Anterior cingulate cortex (tissue), 58 donors: ENCODE measurements around the gene PRM1.

Experiments
- DNase-seq, 58 donors: peaks; one replicate each; lab custom pipeline; 2025; lab: John Stamatoyannopoulos, UW

Gene PRM1

GRCh38 chr16:11315510-11315909 is 34.4 kb upstream of the PRM1 start:
- no peak for DNase-seq

- no peak for DNase-seq
Measured at GRCh38 chr16:11314309-11314894, 33.3 kb upstream of the PRM1 start.

- no peak for DNase-seq
Measured at GRCh38 chr16:11313493-11314308, 32.6 kb upstream of the PRM1 start.

- DNase-seq = no peak
Measured at GRCh38 chr16:11312718-11313492, 31.8 kb upstream of the PRM1 start.

GRCh38 chr16:11310997-11311561 is 29.9 kb upstream of the PRM1 start:
- DNase-seq = no peak

GRCh38 chr16:11310634-11310977 is 29.5 kb upstream of the PRM1 start:
- DNase-seq = no peak

GRCh38 chr16:11309895-11310633 is 28.9 kb upstream of the PRM1 start:
- DNase-seq = no peak

- no peak for DNase-seq
Measured at GRCh38 chr16:11308493-11309283, 27.6 kb upstream of the PRM1 start.

- no peak for DNase-seq
Measured at GRCh38 chr16:11307639-11308492, 26.7 kb upstream of the PRM1 start.

GRCh38 chr16:11306997-11307638 is 26.0 kb upstream of the PRM1 start:
- no peak for DNase-seq

GRCh38 chr16:11306381-11306780 is 25.3 kb upstream of the PRM1 start:
- no peak for DNase-seq

GRCh38 chr16:11303405-11304138 is 22.4 kb upstream of the PRM1 start:
- DNase-seq = peak in 1 of 58 donors; percentile 3

- DNase-seq = no peak
Measured at GRCh38 chr16:11302977-11303376, 21.8 kb upstream of the PRM1 start.

- no peak for DNase-seq
Measured at GRCh38 chr16:11301645-11302501, 20.7 kb upstream of the PRM1 start.

GRCh38 chr16:11300560-11300892 is 19.4 kb upstream of the PRM1 start:
- DNase-seq = no peak

GRCh38 chr16:11299865-11300559 is 18.9 kb upstream of the PRM1 start:
- no peak for DNase-seq
